ENCODE measurements around the gene GRIK1. TPM values are rescaled to one million over a fixed set of nuclear protein-coding genes. Genes with fewer than 3 reads are reported as not detected.

GRIK1 gene
- total RNA-seq, 3 donors from 2014 or later: 0.38 to 0.41 TPM; not detected in 1

- Histone ChIP-seq H3K9me3 (no peaks in the 10 kb centered on the region), H3K4me1 (ENCODE audit: low read depth) (no peaks in the 10 kb centered on the region), H3K4me3 (no peak overlapping the region), H3K36me3 (ENCODE audit: low read depth) (no peaks in the 10 kb centered on the region)
- intact Hi-C loops (cut with DNase I, micrococcal nuclease): no loop called here
- TF ChIP-seq, protein P1, sequence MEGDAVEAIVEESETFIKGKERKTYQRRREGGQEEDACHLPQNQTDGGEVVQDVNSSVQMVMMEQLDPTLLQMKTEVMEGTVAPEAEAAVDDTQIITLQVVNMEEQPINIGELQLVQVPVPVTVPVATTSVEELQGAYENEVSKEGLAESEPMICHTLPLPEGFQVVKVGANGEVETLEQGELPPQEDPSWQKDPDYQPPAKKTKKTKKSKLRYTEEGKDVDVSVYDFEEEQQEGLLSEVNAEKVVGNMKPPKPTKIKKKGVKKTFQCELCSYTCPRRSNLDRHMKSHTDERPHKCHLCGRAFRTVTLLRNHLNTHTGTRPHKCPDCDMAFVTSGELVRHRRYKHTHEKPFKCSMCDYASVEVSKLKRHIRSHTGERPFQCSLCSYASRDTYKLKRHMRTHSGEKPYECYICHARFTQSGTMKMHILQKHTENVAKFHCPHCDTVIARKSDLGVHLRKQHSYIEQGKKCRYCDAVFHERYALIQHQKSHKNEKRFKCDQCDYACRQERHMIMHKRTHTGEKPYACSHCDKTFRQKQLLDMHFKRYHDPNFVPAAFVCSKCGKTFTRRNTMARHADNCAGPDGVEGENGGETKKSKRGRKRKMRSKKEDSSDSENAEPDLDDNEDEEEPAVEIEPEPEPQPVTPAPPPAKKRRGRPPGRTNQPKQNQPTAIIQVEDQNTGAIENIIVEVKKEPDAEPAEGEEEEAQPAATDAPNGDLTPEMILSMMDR (IDR thresholded peaks at IDR 0.05): no peak
- DNase-seq: no peak
- ATAC-seq: no peak
These were observed 121.3 kb downstream of the GRIK1 start for GRCh38 chr21:29818383-29818921.

DNA sequence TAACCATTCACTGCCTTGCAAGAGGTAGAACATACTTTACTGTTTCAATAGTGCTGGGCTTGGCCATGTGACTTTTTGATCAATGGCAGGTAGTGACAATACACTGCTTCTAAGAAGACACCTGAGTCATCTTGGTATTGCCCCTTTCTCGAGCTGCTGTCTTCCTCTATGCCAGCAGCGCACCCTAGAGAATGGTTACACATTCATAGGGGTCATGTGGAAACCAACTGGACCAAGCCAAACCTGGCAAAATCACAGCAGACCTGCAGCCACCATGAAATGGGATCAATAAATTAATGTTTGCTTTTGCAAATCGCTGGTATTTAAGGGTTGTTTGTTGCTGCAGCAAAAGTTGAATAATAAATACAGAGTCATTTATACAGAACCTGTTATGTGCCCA, 122.3 kb downstream of the GRIK1 start:
- DNase-seq: no peak
- no peaks in the 10 kb centered on the region for H3K9me3 ChIP-seq
- TF ChIP-seq, protein P1 (IDR thresholded peaks at IDR 0.05): no peak
- no peaks in the 10 kb centered on the region for H3K4me1 ChIP-seq (ENCODE audit: low read depth)
- H3K36me3 ChIP-seq (ENCODE audit: low read depth): no peaks in the 10 kb centered on the region
- H3K4me3 ChIP-seq: no peak overlapping the region
- ATAC-seq: no peak
- intact Hi-C loops (cut with DNase I, micrococcal nuclease): no loop called here

DNA sequence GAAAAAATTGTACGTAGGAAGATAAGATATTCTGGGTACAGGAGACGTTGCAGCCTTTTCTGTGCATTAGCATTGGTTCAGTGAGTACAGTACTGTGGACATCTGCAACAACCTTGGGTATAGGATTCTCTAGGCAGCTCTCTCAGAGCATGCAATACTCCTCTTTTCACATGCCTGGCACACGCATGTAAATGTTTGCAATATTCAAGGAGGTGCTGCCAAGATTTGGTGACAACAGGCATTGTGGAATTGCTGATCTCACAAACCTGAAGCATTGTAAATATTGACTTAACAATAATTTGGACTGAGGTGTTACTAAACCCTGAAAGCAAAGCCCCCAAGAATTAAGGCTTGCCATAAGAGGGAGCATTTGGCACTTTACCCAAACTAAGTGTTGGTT, 126.8 kb downstream of the GRIK1 start:
- intact Hi-C loops (cut with DNase I, micrococcal nuclease): no loop called here

DNA sequence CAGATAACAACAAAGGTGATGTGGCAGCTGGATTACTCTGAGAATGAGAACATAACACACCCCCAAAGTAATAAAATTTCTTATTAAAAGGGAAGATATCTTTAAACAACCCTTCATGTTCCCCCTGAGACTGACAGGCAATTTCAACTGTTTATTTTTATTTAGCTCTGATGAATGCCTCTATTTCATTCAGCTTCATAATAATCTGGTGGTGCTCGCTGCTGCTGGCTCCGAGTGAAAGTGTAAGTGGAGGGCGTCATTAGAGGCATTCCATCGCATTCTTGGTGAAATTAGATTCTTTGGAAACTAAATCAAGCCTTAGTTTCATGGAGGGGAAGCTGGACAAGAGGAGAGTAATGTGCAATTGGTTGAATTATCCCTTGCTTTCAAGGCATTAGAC, 128.9 kb downstream of the GRIK1 start:
- DNase-seq: no peak
- no peaks in the 10 kb centered on the region for H3K9me3 ChIP-seq
- H3K4me1 ChIP-seq (ENCODE audit: low read depth): no peaks in the 10 kb centered on the region
- intact Hi-C loops (cut with DNase I, micrococcal nuclease): no loop called here
- no peak overlapping the region for H3K4me3 ChIP-seq
- ATAC-seq: no peak
- no peaks in the 10 kb centered on the region for H3K36me3 ChIP-seq (ENCODE audit: low read depth)
- TF ChIP-seq, protein P1 (IDR thresholded peaks at IDR 0.05): no peak

More for the DNA sequence above, 126.8 kb downstream of the GRIK1 start:
- TF ChIP-seq, protein P1 (IDR thresholded peaks at IDR 0.05): no peak
- Histone ChIP-seq H3K36me3 (ENCODE audit: low read depth) (no peaks in the 10 kb centered on the region), H3K9me3 (no peaks in the 10 kb centered on the region), H3K4me3 (no peak overlapping the region), H3K4me1 (ENCODE audit: low read depth) (no peaks in the 10 kb centered on the region)
- no peak for ATAC-seq
- no peak for DNase-seq

GRCh38 chr21:29808153-29808552, 131.6 kb downstream of the GRIK1 start:
- TF ChIP-seq, protein P1 (IDR thresholded peaks at IDR 0.05): no peak
- intact Hi-C loops (cut with DNase I, micrococcal nuclease): no loop called here
- DNase-seq: no peak
- Histone ChIP-seq H3K4me3 (no peak overlapping the region), H3K4me1 (ENCODE audit: low read depth) (no peaks in the 10 kb centered on the region), H3K36me3 (ENCODE audit: low read depth) (no peaks in the 10 kb centered on the region), H3K9me3 (no peaks in the 10 kb centered on the region)
- no peak for ATAC-seq

DNA sequence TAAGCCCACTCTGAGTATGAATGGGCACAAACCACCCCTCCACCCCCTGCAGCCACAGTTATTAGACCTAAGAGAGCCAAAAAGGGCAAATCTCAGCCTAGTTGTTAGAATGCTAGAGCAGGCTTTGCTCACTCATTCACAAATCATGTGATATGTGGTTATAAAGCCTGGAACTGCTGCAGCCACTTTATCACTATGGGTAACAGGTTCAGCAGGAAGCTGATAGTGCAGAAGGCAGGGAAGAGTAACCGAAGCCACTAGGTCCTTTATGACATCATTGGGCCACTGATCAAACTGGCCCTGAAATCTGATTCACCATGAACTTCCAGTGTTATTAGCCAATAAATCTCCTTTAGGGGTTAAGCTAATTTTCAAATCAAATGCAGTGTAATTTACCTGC, 134.7 kb downstream of the GRIK1 start:
- Histone ChIP-seq H3K4me3 (no peak overlapping the region), H3K9me3 (no peaks in the 10 kb centered on the region), H3K4me1 (ENCODE audit: low read depth) (no peaks in the 10 kb centered on the region), H3K36me3 (ENCODE audit: low read depth) (no peaks in the 10 kb centered on the region)
- ATAC-seq (peak; percentile 39), DNase-seq (no peak)
- intact Hi-C loops (cut with DNase I, micrococcal nuclease): no loop called here
- TF ChIP-seq, protein P1 (IDR thresholded peaks at IDR 0.05): no peak

Data from mucosa of descending colon (tissue), 3 donors.